Motor neuron (in vitro differentiated cells): ENCODE results near the gene NEGR1. TPM values are rescaled to one million over a fixed set of nuclear protein-coding genes. Genes with fewer than 3 reads are reported as not detected.
A peak's percentile ranks its signal among the peaks of the same experiment; 100 is the strongest.

Experiments used
- ATAC-seq, 8 experiments: fragments of 200-7000 bp; cut with Tn5 transposase; replicated peaks in 6 of 8; 2 replicates each; pipeline ENCODE4 v1.8.0; 2021; ENCODE audit warnings: mild to moderate bottlenecking in 8 of 8, moderate library complexity in 8 of 8
- H3K27ac ChIP-seq, 2 donors: fragments of 250-450 bp; sonication (Bioruptor Pico); 2 replicates each; pipeline ENCODE4 v1.9.0; 2021; ENCODE audit warnings: antibody characterized with exemption in 2 of 2, mild to moderate bottlenecking in 2 of 2, moderate library complexity in 1 of 2
- H3K4me1 ChIP-seq, 2 donors: fragments of 250-450 bp; sonication (Bioruptor Pico); replicated peaks in 1 of 2; 2 replicates each; pipeline ENCODE4 v1.6.1; 2021; ENCODE audit warnings: antibody characterized with exemption in 2 of 2, mild to moderate bottlenecking in 2 of 2, moderate library complexity in 1 of 2
- H3K4me3 ChIP-seq, 5 donors: fragments of 250-450 bp; sonication (Bioruptor Pico); 2 replicates each; pipeline ENCODE4 v1.9.0; 2021; ENCODE audit warnings: antibody characterized with exemption in 5 of 5, mild to moderate bottlenecking in 5 of 5, moderate library complexity in 4 of 5
- WGBS, 10 experiments: fragments of 450-650 bp; shearing (Covaris generic); methylation state at CpG; one replicate each; pipeline ENCODE4 v1.0.0; 2022; 5-methylcytosine and 5-hydroxymethylcytosine counted together
- in situ Hi-C, 9 experiments: fragments of 400-800 bp; cut with MboI; loops; one replicate each; pipeline ENCODE4 v1.15.0; 2021; ENCODE audit warnings: low sequenced_read_pairs in 9 of 9, low pct_unique_long_range_greater_than_20kb in 2 of 9; ENCODE audit not compliant: unreplicated experiment in 9 of 9
- total RNA-seq, 8 experiments: library from RNA; unstranded; fragments of 300-600 nt; gene quantifications; 2 replicates each; pipeline versions ENCODE4 v1.2.3 to v1.2.4, GENCODE V29; 2022

NEGR1 gene
- total RNA-seq, 8 experiments from 2014 or later: 0.63 to 40.6 (median 15.1) TPM

DNA sequence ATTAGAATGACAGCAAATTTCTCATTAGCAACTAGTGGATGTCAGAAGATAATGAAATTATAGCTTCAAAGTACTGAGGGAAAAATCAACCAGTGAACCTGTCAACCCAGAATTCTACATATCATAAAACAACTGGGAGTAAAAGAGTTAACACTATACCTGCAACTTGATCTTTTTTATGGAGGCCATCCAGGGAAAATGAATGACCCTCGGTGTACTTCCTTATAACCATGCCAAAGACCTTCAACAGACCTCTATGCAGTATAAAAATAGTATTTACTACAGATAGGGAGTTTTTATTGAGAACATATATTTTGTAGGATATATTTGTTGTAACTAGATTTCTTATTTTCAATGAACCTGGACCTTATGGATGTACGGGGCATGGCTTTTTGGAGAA, 809.0 kb downstream of the NEGR1 start:
- WGBS, 10 experiments: 36 to 88% (median 77%) methylated on average over 2 of the region's 2 CpGs; no CpG with 5 or more reads in 2 of the 10 experiments
- H3K4me1 ChIP-seq: peaks cover 0 to 15% of the 10 kb centered on the region in 2 donors
- H3K4me3 ChIP-seq: no peak overlapping the region
- in situ Hi-C loops: no loop called here
- H3K27ac ChIP-seq: no peak overlapping the region
- ATAC-seq: no peak

DNA sequence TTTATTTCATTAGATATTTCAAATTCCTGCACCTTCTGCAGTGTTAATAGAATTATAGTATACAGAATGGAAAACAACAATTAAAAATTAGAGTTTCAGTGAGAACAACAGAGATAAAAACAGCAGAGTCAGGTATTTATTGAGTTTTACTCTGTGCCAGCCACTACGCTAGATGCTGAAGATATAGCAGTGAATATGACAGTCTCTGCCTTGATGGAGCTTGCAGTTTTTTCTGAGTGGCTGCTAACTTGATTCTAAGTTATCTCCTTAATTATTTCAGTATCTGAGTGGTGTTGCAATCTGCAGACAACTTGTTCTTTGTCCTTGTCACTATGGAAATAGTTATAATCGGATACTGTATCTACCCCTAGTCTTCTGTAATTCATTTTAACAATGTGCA, 817.2 kb downstream of the NEGR1 start:
- in situ Hi-C loops: no loop called here
- ATAC-seq: no peak
- Histone ChIP-seq H3K27ac (no peak overlapping the region), H3K4me3 (no peak overlapping the region), H3K4me1 (peaks cover 0 to 16% of the 10 kb centered on the region in 2 donors)
- 42 to 100% (median 85%) methylated on average over 2 of the region's 2 CpGs; no CpG with 5 or more reads in 1 of the 10 experiments for WGBS, 10 experiments

DNA sequence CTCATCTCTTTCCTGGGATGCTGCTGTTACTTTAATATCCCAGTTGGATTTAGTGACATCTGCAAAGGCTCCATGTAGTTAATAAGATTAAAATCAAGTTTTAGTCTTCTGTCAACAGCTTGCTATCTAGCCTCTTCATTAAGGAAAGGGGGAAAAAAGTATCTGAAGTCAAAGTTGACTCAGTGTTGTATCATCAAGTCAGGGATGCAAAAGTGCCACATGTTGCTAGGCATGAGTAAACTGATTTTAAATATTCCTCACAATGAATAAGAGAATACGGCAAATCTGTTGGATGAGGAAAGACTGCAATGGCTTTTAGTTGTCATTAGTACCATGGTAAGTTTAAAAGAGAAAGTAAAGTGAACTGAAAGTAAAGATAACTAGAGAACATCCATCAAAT, 818.3 kb downstream of the NEGR1 start:
- Histone ChIP-seq H3K4me1 (peaks cover 0 to 10% of the 10 kb centered on the region in 2 donors), H3K4me3 (no peak overlapping the region), H3K27ac (no peak overlapping the region)
- WGBS, 10 experiments: 0 to 100% (median 88%) methylated on average over 1 of the region's 1 CpG; no CpG with 5 or more reads in 1 of the 10 experiments
- in situ Hi-C loops: no loop called here
- peak in 1 of 8 experiments; percentile 73 for ATAC-seq

DNA sequence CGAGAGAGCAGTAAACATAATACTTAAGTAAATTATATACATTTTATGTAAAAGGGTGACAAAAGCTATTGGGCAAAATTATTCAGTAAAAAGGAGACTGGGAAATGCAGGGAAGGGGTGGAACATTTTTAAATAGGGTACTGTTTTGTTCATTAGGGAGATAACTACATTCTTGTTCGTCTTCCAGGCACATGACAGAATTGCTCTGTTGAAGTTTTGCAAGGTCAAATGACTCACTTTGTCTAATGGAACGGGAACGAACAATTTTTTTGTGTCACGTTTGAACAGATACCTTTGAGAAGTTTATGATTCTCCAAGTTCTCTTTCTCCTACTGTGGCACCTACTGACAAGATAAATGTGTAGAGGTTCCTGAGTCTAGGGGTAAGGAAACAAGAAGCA, 819.2 kb downstream of the NEGR1 start:
- Histone ChIP-seq H3K27ac (no peak overlapping the region), H3K4me3 (no peak overlapping the region), H3K4me1 (peaks cover 0 to 2% of the 10 kb centered on the region in 2 donors)
- no peak for ATAC-seq
- in situ Hi-C loops: no loop called here
- WGBS, 10 experiments: 12 to 93% (median 73%) methylated on average over 2 to 5 of the region's 5 CpGs; no CpG with 5 or more reads in 1 of the 10 experiments

DNA sequence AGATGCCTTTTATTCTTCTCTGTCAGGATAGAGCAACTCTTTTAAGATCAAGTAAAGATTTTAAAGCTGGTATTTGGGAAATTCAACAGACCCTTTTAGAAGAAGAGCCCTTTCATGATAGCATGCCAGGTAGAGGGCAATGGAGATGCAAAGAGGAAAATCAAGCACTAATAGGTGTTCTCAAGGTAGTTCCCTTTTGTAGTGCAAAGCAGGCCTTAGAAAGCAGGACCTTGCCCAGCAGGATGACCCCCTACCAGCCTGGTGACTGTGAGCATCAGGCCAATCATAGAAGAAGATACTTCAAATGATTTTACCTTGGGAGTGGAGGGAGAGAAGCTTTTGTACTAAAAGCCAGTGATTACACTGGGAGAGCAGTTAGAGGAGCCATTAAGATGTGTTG, 820.1 kb downstream of the NEGR1 start:
- no peaks in the 10 kb centered on the region for H3K4me1 ChIP-seq
- ATAC-seq: no peak
- H3K4me3 ChIP-seq: no peak overlapping the region
- in situ Hi-C loops: no loop called here
- H3K27ac ChIP-seq: no peak overlapping the region

DNA sequence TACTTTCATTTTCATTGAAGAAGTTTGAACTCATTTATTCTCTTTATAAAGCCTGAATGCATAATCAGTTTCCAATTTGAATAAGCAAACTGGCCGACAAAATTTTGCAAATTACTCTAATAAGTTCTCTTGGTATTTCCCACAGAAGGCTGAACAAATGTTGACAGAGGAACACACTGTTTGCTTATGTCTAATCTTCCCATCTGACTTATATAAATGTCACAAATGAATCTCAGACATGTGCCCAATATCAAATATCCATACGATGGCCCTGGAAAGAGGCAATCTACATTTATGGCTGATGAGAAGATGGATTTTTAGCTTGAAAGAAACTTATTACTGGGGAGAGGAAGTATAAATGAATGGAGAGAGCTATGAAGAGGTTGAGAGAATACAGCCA, 820.9 kb downstream of the NEGR1 start:
- H3K27ac ChIP-seq: no peak overlapping the region
- no peaks in the 10 kb centered on the region for H3K4me1 ChIP-seq
- in situ Hi-C loops: no loop called here
- peak in 1 of 8 experiments; percentile 18 for ATAC-seq
- H3K4me3 ChIP-seq: no peak overlapping the region
- 25 to 92% (median 81%) methylated on average over 2 of the region's 2 CpGs; no CpG with 5 or more reads in 1 of the 10 experiments for WGBS, 10 experiments

DNA sequence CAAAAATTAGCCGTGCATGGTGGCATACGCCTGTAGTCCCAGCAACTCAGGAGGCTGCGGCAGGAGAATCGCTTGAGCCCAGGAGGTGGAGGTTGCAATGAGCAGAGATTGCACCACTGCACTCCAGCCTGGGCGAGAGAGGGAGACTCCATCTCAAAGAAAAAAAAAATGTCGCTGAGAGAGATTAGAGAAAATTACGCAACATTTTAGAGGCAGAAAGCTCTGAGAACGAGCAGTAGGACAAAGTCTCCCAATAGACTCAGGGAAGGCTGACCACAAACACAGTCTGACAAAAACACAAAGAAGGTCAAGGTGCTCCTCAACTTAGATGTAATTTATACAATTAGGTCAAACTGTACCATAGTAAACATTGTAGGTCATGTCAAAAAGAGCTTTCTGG, 833.9 kb downstream of the NEGR1 start:
- 76 to 97% (median 90%) methylated on average over 2 to 7 of the region's 8 CpGs for WGBS, 10 experiments

DNA sequence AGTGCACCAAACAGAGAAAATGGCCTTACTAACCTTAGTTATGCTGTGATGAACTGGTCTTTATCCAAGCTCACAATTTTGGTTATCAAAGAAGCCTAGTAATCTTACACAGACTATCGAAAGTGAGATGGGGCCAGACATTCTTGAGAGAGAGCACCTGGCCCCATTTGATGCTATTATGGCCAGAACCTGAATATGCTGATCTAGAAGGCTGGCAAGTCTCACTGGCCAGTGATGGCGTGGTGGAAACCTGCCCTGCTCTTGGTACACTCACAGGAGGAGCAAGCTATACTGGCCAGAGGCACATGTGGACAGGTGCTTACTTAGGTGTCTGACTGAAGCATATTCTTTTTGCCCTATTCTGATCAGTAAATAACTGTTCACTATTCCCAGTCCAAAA, 843.7 kb downstream of the NEGR1 start:
- 0 to 100% (median 75%) methylated on average over 1 to 2 of the region's 2 CpGs; no CpG with 5 or more reads in 2 of the 10 experiments for WGBS, 10 experiments
- in situ Hi-C loops: no loop called here
- H3K4me3 ChIP-seq: no peak overlapping the region
- no peak for ATAC-seq
- H3K27ac ChIP-seq: no peak overlapping the region
- H3K4me1 ChIP-seq: peaks cover 0 to 10% of the 10 kb centered on the region in 2 donors

More for the DNA sequence above, 833.9 kb downstream of the NEGR1 start:
- H3K4me1 ChIP-seq: peaks cover 0 to 6% of the 10 kb centered on the region in 2 donors
- in situ Hi-C loops: no loop called here
- H3K27ac ChIP-seq: no peak overlapping the region
- ATAC-seq: no peak
- no peak overlapping the region for H3K4me3 ChIP-seq

DNA sequence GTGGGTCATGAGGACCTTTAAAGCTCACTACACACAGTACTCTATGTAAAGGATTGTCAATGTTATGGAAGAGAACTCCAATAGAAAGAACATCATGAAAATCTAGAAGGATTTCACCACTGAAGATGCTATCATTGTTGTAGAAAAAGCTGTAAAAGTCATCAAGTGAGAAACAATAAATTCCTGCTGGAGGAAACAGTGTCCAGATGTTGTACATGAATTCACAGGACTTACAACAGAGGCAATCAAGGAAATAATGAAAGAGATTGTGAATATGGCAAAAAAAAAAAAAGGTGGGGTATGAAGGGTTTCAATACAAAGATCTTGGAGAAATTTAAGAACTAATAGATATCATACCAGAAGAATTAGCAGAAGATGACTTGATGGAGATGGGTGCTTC, 846.4 kb downstream of the NEGR1 start:
- peaks cover 0 to 10% of the 10 kb centered on the region in 2 donors for H3K4me1 ChIP-seq
- no peak for ATAC-seq
- H3K27ac ChIP-seq: no peak overlapping the region
- no peak overlapping the region for H3K4me3 ChIP-seq
- in situ Hi-C loops: no loop called here

DNA sequence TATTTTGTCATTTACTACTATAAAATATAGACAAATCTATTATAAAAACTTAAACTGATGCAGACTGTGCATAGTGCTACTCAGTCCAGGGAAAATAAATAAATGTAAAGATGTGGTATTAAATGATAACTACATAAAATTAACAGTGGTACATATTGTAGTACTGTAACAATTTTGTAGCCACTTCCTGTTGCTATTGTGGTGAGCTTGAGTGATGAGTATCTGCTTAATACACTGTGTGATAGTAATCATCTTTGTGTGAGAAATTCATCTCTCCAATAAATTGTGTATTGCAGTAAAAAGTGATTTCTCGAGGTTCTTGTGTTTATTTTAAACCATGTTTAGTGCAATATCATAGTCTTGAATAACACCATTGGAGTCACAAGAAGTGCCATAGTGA, 848.1 kb downstream of the NEGR1 start:
- Histone ChIP-seq H3K27ac (no peak overlapping the region), H3K4me3 (no peak overlapping the region), H3K4me1 (peaks cover 0 to 10% of the 10 kb centered on the region in 2 donors)
- in situ Hi-C loops: no loop called here
- no peak for ATAC-seq
- 22 to 100% (median 80%) methylated on average over 1 of the region's 1 CpG; no CpG with 5 or more reads in 3 of the 10 experiments for WGBS, 10 experiments

DNA sequence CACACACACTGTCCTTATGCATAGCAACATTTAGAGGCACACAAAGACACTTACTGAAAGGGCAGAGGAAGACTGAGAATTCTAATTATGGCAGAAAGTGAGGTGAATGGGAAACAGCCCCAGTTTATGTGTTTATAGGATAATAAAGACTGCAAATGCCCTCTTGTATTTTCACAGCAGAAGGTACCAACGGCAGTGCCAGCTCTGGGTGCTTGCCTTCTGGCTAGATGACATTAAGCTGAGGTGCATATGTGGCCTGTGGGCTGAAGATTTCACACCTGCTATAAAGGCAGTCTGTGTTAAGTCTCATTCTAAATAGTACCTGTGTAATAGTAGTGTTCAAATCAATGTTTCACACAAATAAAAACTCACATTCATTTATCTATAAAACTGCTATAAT, 854.3 kb downstream of the NEGR1 start:
- WGBS, 10 experiments: 20 to 86% (median 60%) methylated on average over 1 of the region's 1 CpG; no CpG with 5 or more reads in 5 of the 10 experiments
- no peak overlapping the region for H3K27ac ChIP-seq
- H3K4me3 ChIP-seq: no peak overlapping the region
- in situ Hi-C loops: no loop called here
- peaks cover 0 to 32% of the 10 kb centered on the region in 2 donors for H3K4me1 ChIP-seq
- peak in 3 of 8 experiments; percentile 6 to 22 (median 14) for ATAC-seq

DNA sequence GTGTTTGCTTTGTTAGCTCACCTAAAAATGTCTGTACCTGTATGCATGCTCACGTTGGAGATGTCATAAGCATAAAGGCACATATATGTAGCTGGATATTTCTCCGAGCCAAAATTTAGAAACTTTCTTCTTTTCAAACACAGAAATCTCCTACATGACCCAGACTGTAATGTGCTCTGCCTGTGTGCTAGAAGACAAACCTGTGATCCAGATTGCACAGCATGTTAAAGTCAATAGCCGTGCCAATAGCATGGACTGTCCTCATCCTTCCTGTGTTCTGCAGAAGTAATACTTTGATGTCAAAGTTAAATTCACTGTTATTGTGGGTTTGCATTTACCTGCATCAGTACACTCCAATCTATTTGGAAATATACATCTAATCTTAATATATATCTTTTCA, 855.3 kb downstream of the NEGR1 start:
- ATAC-seq: no peak
- Histone ChIP-seq H3K27ac (no peak overlapping the region), H3K4me1 (peaks cover 0 to 39% of the 10 kb centered on the region in 2 donors), H3K4me3 (no peak overlapping the region)
- WGBS, 10 experiments: 67 to 100% (median 86%) methylated on average over 1 to 3 of the region's 3 CpGs; no CpG with 5 or more reads in 1 of the 10 experiments
- in situ Hi-C loops: no loop called here

DNA sequence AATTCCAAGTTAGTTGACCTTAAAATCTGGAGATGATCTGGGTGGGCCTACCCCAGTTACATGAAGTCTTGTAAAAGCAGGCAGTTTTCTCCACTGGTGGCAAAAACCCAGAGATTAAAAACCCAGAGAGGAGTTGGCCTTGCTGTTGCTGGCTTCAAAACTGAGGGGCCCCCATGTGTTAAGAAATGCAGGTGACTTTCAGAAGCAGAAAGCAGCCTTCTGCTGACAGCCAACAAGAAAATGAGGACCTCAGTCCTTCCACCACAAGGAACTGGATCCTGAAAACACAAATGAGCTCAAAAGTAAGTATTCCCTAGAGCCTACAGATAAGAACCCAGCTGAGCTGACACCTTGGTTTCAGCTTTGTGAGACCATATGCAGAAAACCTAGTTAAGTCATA, 857.8 kb downstream of the NEGR1 start:
- in situ Hi-C loops: no loop called here
- no peak for ATAC-seq
- Histone ChIP-seq H3K27ac (no peak overlapping the region), H3K4me3 (no peak overlapping the region), H3K4me1 (peaks cover 0 to 48% of the 10 kb centered on the region in 2 donors)

DNA sequence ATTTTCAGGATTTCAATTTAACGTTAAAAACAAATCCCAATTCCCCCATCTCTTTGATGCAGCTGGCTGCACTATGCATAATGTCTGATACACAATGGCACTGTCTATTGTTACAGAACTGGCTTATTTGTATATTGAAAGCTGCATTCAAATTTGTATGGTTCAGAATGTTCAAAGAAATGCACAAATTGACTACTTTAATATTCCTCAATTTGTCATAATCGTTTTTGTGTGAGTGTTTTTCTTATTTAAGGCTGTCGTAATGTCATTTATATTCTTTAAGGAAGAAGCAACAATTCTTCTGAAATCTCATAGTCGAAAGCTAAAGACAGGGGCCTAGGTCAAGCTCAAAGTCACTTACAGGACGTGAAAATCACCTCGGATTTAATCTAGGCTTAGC, 860.1 kb downstream of the NEGR1 start:
- in situ Hi-C loops: no loop called here
- no peak for ATAC-seq
- H3K4me1 ChIP-seq: peaks cover 0 to 34% of the 10 kb centered on the region in 2 donors
- no peak overlapping the region for H3K27ac ChIP-seq
- 36 to 80% (median 61%) methylated on average over 2 to 6 of the region's 6 CpGs for WGBS, 10 experiments
- H3K4me3 ChIP-seq: no peak overlapping the region
